Natural killer cell (primary cell): ENCODE measurements around the gene COX19. TPM values are rescaled to one million over a fixed set of nuclear protein-coding genes. Genes with fewer than 3 reads are reported as not detected.
A peak's percentile ranks its signal among the peaks of the same experiment; 100 is the strongest.

ENCODE experiments used
- ATAC-seq, 3 donors: fragments of 150-1000 bp in 2 of 3; fragments of 200-7000 bp in 1 of 3; cut with Tn5 transposase; 1 replicate in 1 of 3; 2 replicates in 2 of 3; pipeline ENCODE4 v1.10.0; 2021; ENCODE audit warnings: mild to moderate bottlenecking in 2 of 3, moderate library complexity in 2 of 3
- DNase-seq, 2 donors: peaks; one replicate each; pipeline versions ENCODE4 v3.0.0 to v3.0.0-alpha.2; 2013 to 2021; ENCODE audit warnings: mixed read lengths in 1 of 2
- H3K27ac ChIP-seq: one replicate; pipeline ENCODE4 v1.5.1; 2013; ENCODE audit warnings: mild to moderate bottlenecking, low read length
- H3K27me3 ChIP-seq: one replicate; pipeline ENCODE4 v1.6.1; 2013; ENCODE audit warnings: low read length; ENCODE audit not compliant: control insufficient read depth, insufficient read depth
- H3K36me3 ChIP-seq: one replicate; pipeline ENCODE4 v1.6.1; 2013; ENCODE audit warnings: low read length; ENCODE audit not compliant: control insufficient read depth, insufficient read depth
- H3K4me1 ChIP-seq: one replicate; pipeline ENCODE4 v1.6.1; 2013; ENCODE audit warnings: low read length; ENCODE audit not compliant: control insufficient read depth, insufficient read depth
- H3K4me3 ChIP-seq: one replicate; pipeline ENCODE4 v1.5.1; 2013; ENCODE audit warnings: low read length
- H3K9me3 ChIP-seq: one replicate; pipeline ENCODE4 v1.6.1; 2013; ENCODE audit warnings: low read length; ENCODE audit not compliant: control insufficient read depth, insufficient read depth
- H3K27ac Mint-ChIP-seq, 2 donors: one replicate each; pipeline ENCODE4 v1.8.0; 2022; ENCODE audit warnings: mild to moderate bottlenecking in 2 of 2, mixed read lengths in 2 of 2, moderate library complexity in 1 of 2
- H3K27me3 Mint-ChIP-seq, 2 donors: one replicate each; pipeline ENCODE4 v1.8.0; 2022; ENCODE audit warnings: low read depth in 2 of 2, mixed read lengths in 2 of 2
- H3K36me3 Mint-ChIP-seq: one replicate; pipeline ENCODE4 v1.8.0; 2022; ENCODE audit warnings: mixed read lengths
- H3K4me1 Mint-ChIP-seq, 2 donors: one replicate each; pipeline ENCODE4 v1.8.0; 2022; ENCODE audit warnings: mixed read lengths in 2 of 2
- H3K4me3 Mint-ChIP-seq: one replicate; pipeline ENCODE4 v1.8.0; 2022; ENCODE audit warnings: mild to moderate bottlenecking, moderate library complexity, mixed read lengths
- H3K9me3 Mint-ChIP-seq, 2 donors: one replicate each; pipeline ENCODE4 v1.8.0; 2022; ENCODE audit warnings: mixed read lengths in 2 of 2
- CTCF ChIP-seq: fragments of 200-600 bp; IDR thresholded peaks from one replicate; pipeline ENCODE4 v1.8.0; 2022; ENCODE audit warnings: antibody characterized with exemption
- WGBS: methylation state at CpG from one replicate; pipeline ENCODE4 v1.1.7; 2013; ENCODE audit warnings: missing lambda C conversion rate; ENCODE audit not compliant: insufficient coverage; 5-methylcytosine and 5-hydroxymethylcytosine counted together
- intact Hi-C: fragments of 100-400 bp; cut with micrococcal nuclease; formaldehyde crosslinking; loops from one replicate; pipeline ENCODE4 v1.14.2; 2022
- total RNA-seq, 4 donors: library from RNA; stranded (reverse); fragments of 120-200 nt in 1 of 4; gene quantifications; one replicate each; pipeline versions ENCODE4 v1.2.3 to v1.2.4, GENCODE V29; 2013 to 2022

COX19 gene
- total RNA-seq, 3 donors from 2014 or later (not counting 1 experiment from before 2014, with no cell fraction given) = 33.6 to 38.3 (median 33.6) TPM

DNA sequence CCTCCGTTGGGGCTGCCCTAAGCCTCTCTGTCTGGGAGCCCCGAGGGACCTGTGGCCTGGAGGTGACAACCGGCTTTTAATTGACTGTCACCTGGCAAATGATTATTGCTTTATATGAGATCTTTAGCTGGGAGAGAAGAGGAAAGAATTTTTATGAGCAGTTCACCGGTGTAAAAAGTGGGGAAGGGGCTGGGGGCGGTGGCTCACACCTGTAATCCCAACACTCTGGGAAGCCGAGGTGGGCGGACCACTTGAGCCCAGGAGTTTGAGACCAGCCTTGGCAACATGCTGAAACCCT lies 2.6 kb upstream of the COX19 start:
- Mint-ChIP-seq H3K27me3 (no peaks in the 10 kb centered on the region), H3K4me3 (no peak overlapping the region), H3K9me3 (no peaks in the 10 kb centered on the region), H3K36me3 (no peaks in the 10 kb centered on the region), H3K4me1 (peaks cover 0 to 5% of the 10 kb centered on the region in 2 donors), H3K27ac (no peak overlapping the region)
- H3K4me3 ChIP-seq = no peak overlapping the region
- no peaks in the 10 kb centered on the region for H3K9me3 ChIP-seq
- DNase-seq (no peak), ATAC-seq (no peak)
- H3K36me3 ChIP-seq = peaks cover 3% of the 10 kb centered on the region
- H3K4me1 ChIP-seq = peaks cover 23% of the 10 kb centered on the region
- WGBS = 92% methylated on average over 7 of the region's 7 CpGs
- intact Hi-C loops = no loop called here
- no peak for TF ChIP-seq CTCF
- H3K27me3 ChIP-seq = no peaks in the 10 kb centered on the region
- no peak overlapping the region for H3K27ac ChIP-seq

GRCh38 chr7:977326-978048 lies 2.1 kb upstream of the COX19 start:
- H3K36me3 Mint-ChIP-seq = no peaks in the 10 kb centered on the region
- DNase-seq (no peak), ATAC-seq (no peak)
- H3K4me1 Mint-ChIP-seq = peaks cover 3 to 7% of the 10 kb centered on the region in 2 donors
- Histone ChIP-seq H3K4me1 (peaks cover 23% of the 10 kb centered on the region), H3K27me3 (no peaks in the 10 kb centered on the region), H3K4me3 (no peak overlapping the region), H3K9me3 (no peaks in the 10 kb centered on the region), H3K36me3 (peaks cover 8% of the 10 kb centered on the region), H3K27ac (no peak overlapping the region)
- intact Hi-C loops = no loop called here
- no peaks in the 10 kb centered on the region for H3K9me3 Mint-ChIP-seq
- no peak for TF ChIP-seq CTCF
- no peaks in the 10 kb centered on the region for H3K27me3 Mint-ChIP-seq
- H3K27ac Mint-ChIP-seq = no peak overlapping the region
- H3K4me3 Mint-ChIP-seq = no peak overlapping the region
- 90% methylated on average over 19 of the region's 19 CpGs for WGBS

GRCh38 chr7:976901-977325 lies 1.6 kb upstream of the COX19 start:
- Histone ChIP-seq H3K4me3 (no peak overlapping the region), H3K9me3 (no peaks in the 10 kb centered on the region), H3K36me3 (peaks cover 13% of the 10 kb centered on the region), H3K4me1 (peaks cover 26% of the 10 kb centered on the region), H3K27ac (no peak overlapping the region), H3K27me3 (no peaks in the 10 kb centered on the region)
- Mint-ChIP-seq H3K9me3 (no peaks in the 10 kb centered on the region), H3K27me3 (no peaks in the 10 kb centered on the region), H3K4me1 (peaks cover 9 to 13% of the 10 kb centered on the region in 2 donors), H3K27ac (no peak overlapping the region), H3K36me3 (no peaks in the 10 kb centered on the region), H3K4me3 (peak overlapping the region; percentile 68)
- WGBS = 93% methylated on average over 19 of the region's 19 CpGs
- no peak for TF ChIP-seq CTCF
- no peak for DNase-seq
- ATAC-seq = no peak
- intact Hi-C loops = no loop called here
